GM23248 (cell line): ENCODE data around the gene NACC1. TPM values are rescaled to one million over a fixed set of nuclear protein-coding genes. Genes with fewer than 3 reads are reported as not detected.

Source experiments
- DNase-seq: peaks from one replicate; pipeline ENCODE4 v3.0.0-alpha.2; 2015
- H2AFZ ChIP-seq: fragments of 200-600 bp; sonication (generic); 2 replicates; pipeline ENCODE4 v1.6.1; 2016; ENCODE audit warnings: antibody characterized with exemption
- H3F3A ChIP-seq: fragments of 200-600 bp; sonication (generic); 2 replicates; pipeline ENCODE4 v1.6.1; 2016; ENCODE audit warnings: mild to moderate bottlenecking, antibody characterized with exemption, mixed run types; ENCODE audit not compliant: insufficient read depth
- H3K27ac ChIP-seq: fragments of 200-600 bp; sonication (generic); 2 replicates; pipeline ENCODE4 v1.5.1; 2016; ENCODE audit warnings: mild to moderate bottlenecking
- H3K27me3 ChIP-seq: fragments of 200-600 bp; sonication (generic); replicated peaks from 2 replicates; pipeline ENCODE4 v1.6.1; 2016; ENCODE audit warnings: mild to moderate bottlenecking; ENCODE audit not compliant: insufficient read depth
- H3K36me3 ChIP-seq: fragments of 200-600 bp; sonication (generic); 2 replicates; pipeline ENCODE4 v1.6.1; 2016; ENCODE audit warnings: low read depth, mild to moderate bottlenecking
- H3K4me1 ChIP-seq: fragments of 200-600 bp; sonication (generic); 2 replicates; pipeline ENCODE4 v1.6.1; 2016; ENCODE audit warnings: mild to moderate bottlenecking; ENCODE audit not compliant: insufficient read depth
- H3K4me2 ChIP-seq: fragments of 200-600 bp; sonication (generic); one replicate; pipeline ENCODE4 v1.6.1; 2016; ENCODE audit warnings: mild to moderate bottlenecking; ENCODE audit not compliant: unreplicated experiment
- H3K4me3 ChIP-seq: fragments of 200-600 bp; sonication (generic); 2 replicates; pipeline ENCODE4 v1.5.1; 2016; ENCODE audit warnings: mild to moderate bottlenecking
- H3K79me2 ChIP-seq: fragments of 200-600 bp; sonication (generic); 2 replicates; pipeline ENCODE4 v1.6.1; 2016; ENCODE audit warnings: mild to moderate bottlenecking; ENCODE audit not compliant: insufficient read depth
- H3K9ac ChIP-seq: fragments of 200-600 bp; sonication (generic); 2 replicates; pipeline ENCODE4 v1.6.1; 2016; ENCODE audit warnings: mild to moderate bottlenecking
- H3K9me2 ChIP-seq: fragments of 200-600 bp; sonication (generic); 2 replicates; pipeline ENCODE4 v1.6.1; 2016; ENCODE audit warnings: mixed run types, mild to moderate bottlenecking, moderate library complexity; ENCODE audit not compliant: insufficient read depth
- H3K9me3 ChIP-seq: fragments of 200-600 bp; sonication (generic); one replicate; pipeline ENCODE4 v1.6.1; 2017; ENCODE audit warnings: low read depth
- H4K20me1 ChIP-seq: fragments of 200-600 bp; sonication (generic); 2 replicates; pipeline ENCODE4 v1.6.0; 2016; ENCODE audit not compliant: insufficient read depth
- EZH2 ChIP-seq: fragments of 200-600 bp; sonication (generic); IDR thresholded peaks from 2 replicates; pipeline ENCODE4 v1.6.1; 2018; ENCODE audit warnings: antibody characterized with exemption, mild to moderate bottlenecking; ENCODE audit not compliant: insufficient read depth, poor library complexity, severe bottlenecking
- EZH2phosphoT487 ChIP-seq: fragments of 200-600 bp; sonication (generic); IDR thresholded peaks from 2 replicates; pipeline ENCODE4 v1.6.1; 2018; ENCODE audit warnings: antibody characterized with exemption, moderate library complexity, mild to moderate bottlenecking, low read depth; ENCODE audit not compliant: insufficient read depth
- whole genome bisulfite sequencing, 2 experiments: methylation state at CpG; one replicate each; pipeline ENCODE4 v1.1.6; 2015 to 2017; ENCODE audit warnings: low lambda C conversion rate in 2 of 2, low coverage in 1 of 2; ENCODE audit errors: missing lambda C conversion rate in 2 of 2; 5-methylcytosine and 5-hydroxymethylcytosine counted together
- in situ Hi-C: fragments of 300-500 bp; cut with MboI; formaldehyde crosslinking; loops from 2 replicates; pipeline ENCODE4 v1.15.0; 2020
- polyA plus RNA-seq: library from polyadenylated mRNA; unstranded; fragments of >200 nt; fragmentation: Nextera tagmentation; extraction: Ambion mirVana; gene quantifications from 2 replicates; pipeline ENCODE4 v1.2.1, GENCODE V29; 2016
- total RNA-seq: library from RNA; depleted of rRNA; stranded (reverse); fragments of >200 nt; shearing (Covaris generic); gene quantifications from 2 replicates; pipeline ENCODE4 v1.2.3, GENCODE V29; 2014

NACC1 gene
- total and polyA plus RNA-seq, 2 experiments from 2014 or later = 1.4 to 104 TPM

DNA sequence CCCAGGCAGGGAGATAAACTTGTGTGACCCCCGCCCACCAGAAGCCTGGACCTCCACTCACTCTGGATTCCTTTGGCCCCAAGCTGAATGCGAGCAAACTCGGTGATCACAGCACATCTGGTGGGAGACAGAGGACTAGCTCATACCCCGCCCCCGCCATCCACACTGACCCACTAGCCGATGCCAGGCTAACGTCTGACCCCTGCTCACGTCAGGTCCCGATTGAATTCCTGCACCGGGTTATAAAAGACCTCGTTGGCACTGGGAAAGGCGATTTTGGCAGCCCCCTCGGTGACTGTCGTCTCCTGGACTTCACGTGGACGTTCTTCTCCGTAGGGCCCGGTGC lies 2.2 kb upstream of the NACC1 start:
- no peak for DNase-seq
- H2AFZ ChIP-seq = peak overlapping the region; percentile 82
- H3K27me3 ChIP-seq = no peaks in the 10 kb centered on the region
- TF ChIP-seq EZH2phosphoT487 (no peak), EZH2 (no peak)
- peak overlapping the region; percentile 98 for H3K9ac ChIP-seq
- in situ Hi-C loops = no loop called here
- 1 to 2% methylated on average over 18 of the region's 18 CpGs for WGBS, 2 experiments
- H3F3A ChIP-seq = peaks cover 37% of the 10 kb centered on the region
- H4K20me1 ChIP-seq = no peaks in the 10 kb centered on the region
- H3K9me3 ChIP-seq = no peaks in the 10 kb centered on the region
- peak overlapping the region; percentile 93 for H3K27ac ChIP-seq
- H3K79me2 ChIP-seq = peaks cover 62% of the 10 kb centered on the region
- H3K9me2 ChIP-seq = no peaks in the 10 kb centered on the region
- H3K4me2 ChIP-seq = peak overlapping the region; percentile 99
- peak overlapping the region; percentile 99 for H3K4me3 ChIP-seq
- H3K36me3 ChIP-seq = peaks cover 17% of the 10 kb centered on the region; the same call in 1 of the 2 replicates
- peaks cover 33% of the 10 kb centered on the region for H3K4me1 ChIP-seq

DNA sequence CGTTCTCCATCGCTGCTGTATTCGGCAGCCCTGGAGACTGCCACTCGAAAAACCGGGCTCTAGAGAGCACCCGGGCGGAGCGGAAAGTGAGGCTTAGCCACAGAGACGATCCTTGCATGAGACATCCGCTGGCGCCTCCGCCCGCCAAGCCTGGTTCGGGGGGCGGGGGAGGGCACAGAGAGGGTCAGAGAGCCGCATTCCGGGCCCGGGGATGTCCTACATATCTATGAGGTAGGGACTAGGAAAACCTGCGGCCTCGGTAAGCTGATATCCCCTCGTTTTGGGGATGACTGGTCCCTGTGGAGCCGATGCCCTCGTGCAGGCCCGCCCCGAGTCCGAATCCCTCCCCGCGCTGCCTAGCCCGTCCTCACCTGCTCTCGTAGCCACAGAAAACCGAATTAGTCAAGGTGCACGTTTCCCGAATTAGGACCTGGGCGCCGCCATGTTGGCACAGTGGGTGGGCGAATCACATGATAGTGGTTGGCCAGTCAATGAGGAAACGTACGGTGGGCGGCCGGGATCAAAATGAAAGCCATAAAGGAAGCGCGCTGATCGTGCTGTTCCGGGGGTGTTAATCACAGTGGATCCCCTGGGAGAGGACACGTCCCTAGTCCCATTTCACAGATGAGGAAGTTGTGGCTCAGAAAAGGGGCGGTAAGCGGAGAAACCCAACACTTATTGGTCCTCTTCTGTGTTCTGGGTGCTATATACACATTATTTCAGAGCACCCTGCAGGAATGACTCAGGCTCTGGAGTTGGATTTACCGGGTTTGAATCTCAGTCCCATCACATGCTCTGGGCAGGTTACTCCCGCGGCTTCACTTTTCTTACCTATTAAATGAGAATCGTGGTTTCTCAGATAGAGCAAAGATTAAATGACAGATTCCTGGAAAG lies 1.5 kb upstream of the NACC1 start, which contains the start of gene TRMT1:
TRMT1 (minus strand) TSS at position 459 of the 894 bp plus-strand sequence; CDS start at position 118, 341 bp downstream.
- H3K4me2 ChIP-seq = peak within 1 kb of the TSS; percentile 99
- no peaks in the 10 kb centered on the region for H4K20me1 ChIP-seq
- no peaks in the 10 kb centered on the region for H3K27me3 ChIP-seq
- H3K36me3 ChIP-seq = peaks cover 17% of the 10 kb centered on the region; the same call in 1 of the 2 replicates
- H3F3A ChIP-seq = peaks cover 37% of the 10 kb centered on the region
- no peaks in the 10 kb centered on the region for H3K9me2 ChIP-seq
- 0 to 2% methylated on average over 50 to 51 of the region's 51 CpGs for WGBS, 2 experiments
- H3K4me3 ChIP-seq = peak within 1 kb of the TSS; percentile 99
- H3K79me2 ChIP-seq = peaks cover 68% of the 10 kb centered on the region
- peak within 1 kb of the TSS; percentile 93 for H3K27ac ChIP-seq
- H3K9me3 ChIP-seq = no peaks in the 10 kb centered on the region
- peak; percentile 96 for DNase-seq
- H2AFZ ChIP-seq = peak within 1 kb of the TSS; percentile 82
- in situ Hi-C loops = no loop called here
- TF ChIP-seq EZH2 (no peak), EZH2phosphoT487 (no peak)
- peak within 1 kb of the TSS; percentile 98 for H3K9ac ChIP-seq
- H3K4me1 ChIP-seq = peaks cover 39% of the 10 kb centered on the region

- no peak for TF ChIP-seq EZH2phosphoT487
- no peak for TF ChIP-seq EZH2
- in situ Hi-C loops = no loop called here
- H4K20me1 ChIP-seq = no peaks in the 10 kb centered on the region
- peak; percentile 24 for DNase-seq
- peak overlapping the region; percentile 99 for H3K4me2 ChIP-seq
- H3K36me3 ChIP-seq = peaks cover 11% of the 10 kb centered on the region; the same call in 1 of the 2 replicates
- WGBS, 2 experiments = 24 to 25% methylated on average over 16 to 20 of the region's 20 CpGs
- H3K4me1 ChIP-seq = peaks cover 44% of the 10 kb centered on the region
- peak overlapping the region; percentile 93 for H3K27ac ChIP-seq
- H3K9me3 ChIP-seq = no peaks in the 10 kb centered on the region
- H3K79me2 ChIP-seq = peaks cover 75% of the 10 kb centered on the region
- peak overlapping the region; percentile 99 for H3K4me3 ChIP-seq
- no peaks in the 10 kb centered on the region for H3K27me3 ChIP-seq
- no peaks in the 10 kb centered on the region for H3K9me2 ChIP-seq
- H2AFZ ChIP-seq = peak overlapping the region; percentile 82
- H3K9ac ChIP-seq = peak overlapping the region; percentile 98
- H3F3A ChIP-seq = peaks cover 37% of the 10 kb centered on the region
These were observed 790 bp upstream of the NACC1 start for GRCh38 chr19:13117176-13117771.

GRCh38 chr19:13118424-13119193 lies 545 bp downstream of the NACC1 start:
- WGBS, 2 experiments = 2 to 3% methylated on average over 31 to 56 of the region's 57 CpGs
- Histone ChIP-seq H3K9me3 (no peaks in the 10 kb centered on the region), H3K36me3 (peaks cover 8% of the 10 kb centered on the region; the same call in 1 of the 2 replicates), H3K4me3 (peak overlapping the region; percentile 98), H3K4me2 (peak overlapping the region; percentile 93), H4K20me1 (no peaks in the 10 kb centered on the region), H3F3A (peaks cover 37% of the 10 kb centered on the region), H3K9me2 (no peaks in the 10 kb centered on the region), H2AFZ (no peak overlapping the region), H3K79me2 (peaks cover 79% of the 10 kb centered on the region), H3K27me3 (no peaks in the 10 kb centered on the region), H3K27ac (peak overlapping the region; percentile 90), H3K4me1 (peaks cover 44% of the 10 kb centered on the region), H3K9ac (peak overlapping the region; percentile 98)
- no peak for TF ChIP-seq EZH2
- no peak for TF ChIP-seq EZH2phosphoT487
- peak; percentile 59 for DNase-seq
- in situ Hi-C loops = no loop called here
